Measurements from ENCODE around the gene JPH4. TPM values are rescaled to one million over a fixed set of nuclear protein-coding genes. Genes with fewer than 3 reads are reported as not detected.

JPH4 gene
- total and polyA plus RNA-seq, 2 donors (not counting 1 experiment from before 2014, with no cell fraction given): not detected

DNA sequence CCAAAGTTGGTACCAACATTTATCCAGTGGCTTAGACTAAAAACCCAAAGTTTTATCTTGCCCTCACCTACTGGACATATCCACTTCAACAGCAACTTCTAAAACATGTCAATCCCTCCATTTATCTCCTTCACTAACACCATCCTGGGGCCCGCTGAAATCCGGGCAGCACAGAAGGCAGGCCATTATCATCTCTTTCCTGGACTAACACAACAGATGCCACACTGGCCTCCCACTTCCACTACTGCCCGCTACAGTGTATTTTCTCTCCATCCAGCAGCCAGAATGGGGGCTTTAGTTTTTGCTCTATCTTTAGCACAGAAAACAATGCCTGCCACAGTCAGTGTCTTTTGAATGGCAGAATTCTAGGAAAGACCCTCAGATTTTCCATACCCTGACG, 42.6 kb downstream of the JPH4 start:
- no peak overlapping the region for H2AFZ ChIP-seq (ENCODE audit: low read length)
- H4K20me1 ChIP-seq (ENCODE audit: control insufficient read depth, extremely low read depth, insufficient read depth, low read length): no peaks in the 10 kb centered on the region
- H3K27me3 ChIP-seq (ENCODE audit: control insufficient read depth, insufficient read depth, low read length): no peaks in the 10 kb centered on the region
- no peak overlapping the region for H3K9ac ChIP-seq (ENCODE audit: insufficient read depth, low read length)
- TF ChIP-seq EZH2 (IDR thresholded peaks at IDR 0.05; ENCODE audit: low read length, missing control alignments) (no peak), CTCF (conservative IDR thresholded peaks at IDR 0.05 in 1 of 2, IDR thresholded peaks at IDR 0.05 in 1 of 2; ENCODE audit: low read depth in 1 of 2, low read length in 2 of 2) (no peak)
- H3K4me3 ChIP-seq (replicated peaks in 1 of 4; ENCODE audit: control extremely low read depth in 1 of 4, insufficient read depth in 1 of 4, low read depth in 3 of 4, low read length in 4 of 4): no peak overlapping the region
- no peak overlapping the region for H3K27ac ChIP-seq (ENCODE audit: insufficient read depth, low read length)
- no peaks in the 10 kb centered on the region for H3K79me2 ChIP-seq (ENCODE audit: control insufficient read depth, insufficient read depth, low read length)
- H3K4me2 ChIP-seq (ENCODE audit: extremely low read depth, insufficient read depth, low read length): no peak overlapping the region
- peaks cover 4% of the 10 kb centered on the region for H3K4me1 ChIP-seq (ENCODE audit: control insufficient read depth, extremely low read depth, insufficient read depth, low read length)
- no peaks in the 10 kb centered on the region for H3K36me3 ChIP-seq (ENCODE audit: control insufficient read depth, insufficient read depth, low read length)
- DNase-seq (ENCODE audit: low read depth in 2 of 2): no peak
- H3K9me3 ChIP-seq (ENCODE audit: control insufficient read depth, insufficient read depth, low read depth, low read length): no peaks in the 10 kb centered on the region

DNA sequence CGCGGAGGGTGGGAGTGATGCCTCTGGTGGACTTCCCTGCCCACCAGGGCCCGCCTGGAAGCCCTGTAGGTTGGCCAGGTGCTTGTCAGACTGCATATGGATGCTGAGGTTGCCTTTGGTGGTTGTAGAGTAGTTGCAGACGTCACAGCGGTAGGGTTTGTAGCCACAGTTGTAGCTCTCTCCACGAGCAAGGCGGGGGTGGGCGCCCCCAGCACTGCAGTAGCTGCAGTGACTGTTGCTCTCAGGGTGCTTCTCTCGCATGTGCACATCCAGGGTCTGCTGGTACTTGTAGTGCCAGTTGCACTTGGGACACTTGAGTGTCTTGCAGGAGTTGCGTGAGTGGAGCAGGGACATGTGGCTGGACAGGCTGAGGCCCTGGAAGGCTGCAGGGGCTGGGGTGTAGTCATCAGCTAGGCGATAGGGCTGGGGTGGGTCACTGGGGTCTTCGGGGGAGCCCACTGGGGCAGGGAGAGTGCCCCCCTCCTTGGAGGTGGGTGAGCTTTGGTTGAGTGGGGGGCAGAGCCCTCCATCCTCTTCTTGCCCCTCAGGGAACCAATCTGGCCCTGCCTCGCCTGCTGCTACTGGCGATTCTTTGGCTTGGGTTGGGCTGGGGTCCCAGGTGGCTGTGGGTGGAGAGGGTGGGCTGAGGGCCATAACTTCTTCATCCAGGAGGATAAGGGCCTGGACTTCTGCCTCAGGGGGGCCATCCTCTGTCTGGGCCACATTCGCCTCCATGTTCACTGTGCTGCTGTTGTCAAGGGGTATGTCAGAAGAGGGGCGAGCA, 44.7 kb downstream of the JPH4 start:
- H3K4me1 ChIP-seq (ENCODE audit: control insufficient read depth, extremely low read depth, insufficient read depth, low read length): peaks cover 1% of the 10 kb centered on the region
- no peak overlapping the region for H3K4me3 ChIP-seq (replicated peaks in 1 of 4; ENCODE audit: control extremely low read depth in 1 of 4, insufficient read depth in 1 of 4, low read depth in 3 of 4, low read length in 4 of 4)
- no peaks in the 10 kb centered on the region for H3K79me2 ChIP-seq (ENCODE audit: control insufficient read depth, insufficient read depth, low read length)
- H4K20me1 ChIP-seq (ENCODE audit: control insufficient read depth, extremely low read depth, insufficient read depth, low read length): no peaks in the 10 kb centered on the region
- no peak overlapping the region for H3K4me2 ChIP-seq (ENCODE audit: extremely low read depth, insufficient read depth, low read length)
- H2AFZ ChIP-seq (ENCODE audit: low read length): no peak overlapping the region
- no peak overlapping the region for H3K27ac ChIP-seq (ENCODE audit: insufficient read depth, low read length)
- DNase-seq (ENCODE audit: low read depth in 2 of 2): no peak
- H3K27me3 ChIP-seq (ENCODE audit: control insufficient read depth, insufficient read depth, low read length): no peaks in the 10 kb centered on the region
- H3K36me3 ChIP-seq (ENCODE audit: control insufficient read depth, insufficient read depth, low read length): no peaks in the 10 kb centered on the region
- H3K9ac ChIP-seq (ENCODE audit: insufficient read depth, low read length): no peak overlapping the region
- H3K9me3 ChIP-seq (ENCODE audit: control insufficient read depth, insufficient read depth, low read depth, low read length): no peaks in the 10 kb centered on the region
- TF ChIP-seq CTCF (conservative IDR thresholded peaks at IDR 0.05 in 1 of 2, IDR thresholded peaks at IDR 0.05 in 1 of 2; ENCODE audit: low read depth in 1 of 2, low read length in 2 of 2): no peak
- TF ChIP-seq EZH2 (IDR thresholded peaks at IDR 0.05; ENCODE audit: low read length, missing control alignments): no peak

- no peaks in the 10 kb centered on the region for H3K4me1 ChIP-seq (ENCODE audit: control insufficient read depth, extremely low read depth, insufficient read depth, low read length)
- H3K4me3 ChIP-seq (replicated peaks in 1 of 4; ENCODE audit: control extremely low read depth in 1 of 4, insufficient read depth in 1 of 4, low read depth in 3 of 4, low read length in 4 of 4): no peak overlapping the region
- DNase-seq (ENCODE audit: low read depth in 2 of 2): no peak
- H2AFZ ChIP-seq (ENCODE audit: low read length): no peak overlapping the region
- no peaks in the 10 kb centered on the region for H3K79me2 ChIP-seq (ENCODE audit: control insufficient read depth, insufficient read depth, low read length)
- no peak overlapping the region for H3K4me2 ChIP-seq (ENCODE audit: extremely low read depth, insufficient read depth, low read length)
- no peak overlapping the region for H3K27ac ChIP-seq (ENCODE audit: insufficient read depth, low read length)
- H3K36me3 ChIP-seq (ENCODE audit: control insufficient read depth, insufficient read depth, low read length): no peaks in the 10 kb centered on the region
- no peaks in the 10 kb centered on the region for H3K27me3 ChIP-seq (ENCODE audit: control insufficient read depth, insufficient read depth, low read length)
- H3K9me3 ChIP-seq (ENCODE audit: control insufficient read depth, insufficient read depth, low read depth, low read length): no peaks in the 10 kb centered on the region
- H3K9ac ChIP-seq (ENCODE audit: insufficient read depth, low read length): no peak overlapping the region
- H4K20me1 ChIP-seq (ENCODE audit: control insufficient read depth, extremely low read depth, insufficient read depth, low read length): no peaks in the 10 kb centered on the region
- TF ChIP-seq EZH2 (IDR thresholded peaks at IDR 0.05; ENCODE audit: low read length, missing control alignments) (no peak), CTCF (conservative IDR thresholded peaks at IDR 0.05 in 1 of 2, IDR thresholded peaks at IDR 0.05 in 1 of 2; ENCODE audit: low read depth in 1 of 2, low read length in 2 of 2) (no peak)
Observed at GRCh38 chr14:23532658-23533057, 45.9 kb downstream of the JPH4 start.
